Measurements from ENCODE around the gene GLI3.

The GLI3 gene

GRCh38 chr7:42168512-42168911 is 68.5 kb downstream of the GLI3 start:
- no peak for DNase-seq

DNA sequence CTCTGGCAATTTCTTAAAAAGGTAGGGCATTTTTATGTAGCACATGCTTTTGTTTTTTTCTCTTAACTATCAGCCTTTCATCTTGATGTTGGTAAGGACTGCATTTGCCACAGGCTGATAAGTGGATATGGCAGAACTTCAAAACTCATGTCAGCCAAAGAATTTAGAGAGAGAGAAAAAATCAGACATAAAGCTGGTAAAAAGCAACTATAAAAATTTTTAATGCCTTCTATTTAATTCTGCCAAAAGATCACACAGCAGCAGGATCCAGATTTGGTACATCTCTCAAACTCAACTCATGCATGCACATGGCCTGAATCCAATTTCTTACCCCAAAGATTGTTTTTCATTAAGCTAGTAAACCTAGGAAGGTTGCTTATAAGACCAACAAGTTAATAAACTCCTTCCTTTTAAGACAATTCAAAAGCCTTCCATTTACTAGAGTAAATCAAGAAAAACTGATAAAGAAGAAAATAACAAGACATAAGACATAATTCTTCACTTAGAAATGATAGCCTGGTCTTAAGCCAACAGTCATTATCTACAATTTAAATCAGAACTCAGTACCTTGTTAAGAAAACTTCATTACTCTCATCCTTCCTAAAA is 69.3 kb downstream of the GLI3 start:
- DNase-seq: no peak

DNA sequence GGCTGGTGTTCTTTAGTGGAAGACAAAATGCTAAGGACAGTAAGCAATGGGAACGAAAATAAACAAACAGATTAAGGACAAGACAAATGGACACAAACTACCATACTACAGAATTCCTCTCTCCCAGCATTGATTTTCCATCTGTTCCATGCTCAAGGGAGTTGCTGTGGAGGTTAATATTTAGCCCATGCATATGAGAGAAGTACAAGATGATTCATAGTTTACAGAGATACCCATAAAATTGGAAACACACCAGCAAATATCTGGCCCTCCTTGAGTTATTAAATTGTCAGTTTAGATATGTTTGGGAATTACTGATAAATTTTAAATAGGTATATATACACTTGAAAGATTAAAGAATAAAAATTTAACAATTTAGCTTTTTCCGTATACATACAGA is 69.8 kb downstream of the GLI3 start:
- no peak for DNase-seq

- no peak for DNase-seq
Measured at GRCh38 chr7:42164881-42165428, 72.1 kb downstream of the GLI3 start.

DNA sequence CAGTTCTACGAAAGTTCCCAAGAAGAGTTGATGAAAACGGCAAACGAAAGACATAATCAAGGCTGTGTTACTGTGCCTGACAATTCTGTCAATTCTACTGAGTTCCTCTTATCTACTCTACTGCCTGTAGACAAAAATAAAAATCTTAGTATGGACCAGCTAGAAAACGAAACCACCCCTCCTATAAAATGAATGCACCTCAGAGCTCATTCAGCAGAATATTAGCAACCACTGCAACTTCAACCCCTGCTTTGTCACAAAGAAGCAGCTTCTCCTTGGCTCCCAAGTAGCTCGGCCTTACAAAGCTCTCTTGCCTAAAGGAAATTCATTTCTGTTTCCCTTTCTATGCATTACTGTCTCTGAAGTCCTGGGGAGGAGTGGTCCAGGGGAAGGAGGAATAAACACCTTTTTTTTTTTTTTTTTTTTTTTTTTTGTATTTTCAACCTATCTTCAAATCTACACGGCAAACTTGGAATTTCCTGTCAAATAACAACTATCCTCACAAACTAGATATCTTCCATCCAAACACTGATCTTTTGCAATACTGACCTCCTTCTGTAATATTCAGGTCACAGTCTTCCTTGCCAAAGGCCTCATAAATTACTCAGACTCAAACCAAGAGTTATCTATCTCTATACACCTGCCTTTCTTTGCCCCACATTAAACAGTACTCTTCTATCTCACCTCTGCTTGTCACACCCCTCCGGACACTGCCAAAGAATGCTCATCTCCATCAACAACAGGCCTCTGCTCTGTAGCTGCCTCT is 74.3 kb downstream of the GLI3 start:
- DNase-seq: no peak

GRCh38 chr7:42161719-42162118 is 75.3 kb downstream of the GLI3 start:
- DNase-seq: no peak

DNA sequence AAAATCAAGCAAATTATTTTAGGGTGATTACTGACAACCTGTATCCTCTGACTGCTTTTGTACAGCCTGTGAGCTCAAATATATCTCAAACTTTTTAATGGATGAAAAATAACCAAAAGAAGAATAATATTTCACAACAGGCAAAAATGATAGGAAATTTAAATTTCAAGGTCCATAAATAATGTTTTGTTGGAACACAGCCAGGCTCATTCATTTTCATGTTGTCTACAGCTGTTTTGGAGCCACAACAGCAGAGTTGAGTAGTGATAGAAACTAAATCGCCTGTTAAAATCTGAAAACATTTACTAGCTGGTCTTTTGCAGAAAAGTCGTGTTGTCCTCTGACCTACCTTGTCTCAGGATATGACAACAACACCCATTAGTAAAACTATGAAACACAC is 75.9 kb downstream of the GLI3 start:
- DNase-seq: no peak

DNA sequence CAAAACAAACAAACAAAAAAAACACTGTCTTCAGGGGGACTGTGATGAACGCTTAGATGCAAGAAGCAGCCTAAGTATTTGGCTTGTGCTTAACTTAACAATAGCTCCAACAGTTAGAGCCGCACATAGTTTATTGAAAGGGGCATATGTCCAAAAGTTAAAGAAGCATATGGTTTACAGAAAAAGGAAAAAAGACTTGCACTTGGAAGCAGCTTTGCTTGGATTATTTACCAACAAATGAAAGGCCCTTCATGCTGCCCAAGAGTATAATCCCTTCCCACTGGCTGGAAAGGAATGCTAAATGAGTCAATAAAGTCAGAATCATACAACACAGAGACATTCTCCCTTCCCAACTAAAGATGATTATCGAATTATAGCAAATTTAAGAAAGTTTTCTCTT is 77.9 kb downstream of the GLI3 start:
- no peak for DNase-seq

DNA sequence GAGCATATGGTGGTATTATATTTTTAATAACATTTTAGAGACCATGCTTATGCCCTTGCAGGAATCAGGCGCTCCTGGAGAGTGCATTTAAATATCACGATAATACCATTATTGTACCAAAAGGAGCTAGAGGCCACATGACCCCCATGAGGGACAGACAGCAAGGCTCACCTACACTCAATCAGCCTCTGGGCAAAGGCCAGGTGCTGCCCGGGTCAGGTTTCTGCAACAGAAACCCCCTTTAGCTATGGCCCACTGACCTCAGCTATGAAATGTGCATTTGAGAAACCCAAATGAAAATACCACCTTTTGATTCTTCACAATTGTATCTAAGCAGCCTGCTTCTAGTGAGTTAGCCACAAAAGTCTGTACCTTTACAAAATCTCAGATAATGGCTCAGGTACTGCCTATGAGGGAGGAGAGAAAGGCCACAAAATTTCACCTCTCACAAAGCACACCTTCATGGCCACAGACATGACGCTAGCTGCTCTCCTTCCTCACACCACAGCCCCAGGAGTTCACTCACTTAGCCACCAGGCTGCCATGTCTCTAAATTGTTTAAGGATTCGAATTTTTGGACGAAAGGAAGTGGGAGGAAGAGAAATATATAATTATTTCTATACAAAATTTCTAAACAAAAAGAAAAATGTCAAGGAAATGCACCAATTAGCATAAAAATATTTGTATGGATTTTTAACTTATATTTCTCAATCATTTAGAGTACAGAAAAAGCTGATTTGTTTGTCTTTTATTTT is 79.9 kb downstream of the GLI3 start:
- no peak for DNase-seq

GRCh38 chr7:42156291-42156865 is 80.6 kb downstream of the GLI3 start:
- no peak for DNase-seq

DNA sequence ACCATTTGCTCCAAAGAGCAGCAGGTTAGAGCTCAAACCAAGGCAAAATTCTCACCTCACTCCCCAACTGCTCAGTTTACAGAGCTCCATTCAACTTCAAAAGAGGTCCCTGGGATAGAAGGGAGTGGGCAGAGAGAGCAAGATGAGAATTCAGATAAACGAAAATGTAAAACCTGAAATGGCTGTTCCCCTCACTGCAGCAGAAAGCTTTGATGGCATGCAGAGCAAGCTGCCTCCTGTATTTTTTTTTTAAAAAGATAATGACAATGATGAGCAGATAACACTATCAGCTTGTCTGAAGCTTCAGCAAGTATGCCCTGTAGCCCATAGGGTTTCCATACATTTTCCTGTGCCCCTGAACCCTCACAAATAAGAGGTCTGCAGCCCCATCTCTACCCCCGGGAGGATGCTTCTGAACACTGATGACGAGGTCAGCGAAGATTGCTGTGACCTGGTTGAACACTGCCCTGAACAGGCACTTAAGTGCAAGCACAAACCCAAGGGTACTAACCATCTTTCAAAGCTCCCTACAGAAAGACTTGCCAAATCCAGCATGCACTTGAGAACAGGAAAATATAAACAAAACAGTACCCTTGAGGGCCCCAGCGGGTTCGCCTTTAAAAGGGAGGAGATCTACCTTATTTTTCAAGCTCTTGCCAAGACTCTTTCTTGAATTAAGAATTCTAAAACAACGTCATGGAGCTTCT is 81.3 kb downstream of the GLI3 start:
- no peak for DNase-seq

GRCh38 chr7:42154173-42154572 is 82.8 kb downstream of the GLI3 start:
- DNase-seq: no peak

GRCh38 chr7:42152329-42153205 is 84.4 kb downstream of the GLI3 start:
- no peak for DNase-seq

DNA sequence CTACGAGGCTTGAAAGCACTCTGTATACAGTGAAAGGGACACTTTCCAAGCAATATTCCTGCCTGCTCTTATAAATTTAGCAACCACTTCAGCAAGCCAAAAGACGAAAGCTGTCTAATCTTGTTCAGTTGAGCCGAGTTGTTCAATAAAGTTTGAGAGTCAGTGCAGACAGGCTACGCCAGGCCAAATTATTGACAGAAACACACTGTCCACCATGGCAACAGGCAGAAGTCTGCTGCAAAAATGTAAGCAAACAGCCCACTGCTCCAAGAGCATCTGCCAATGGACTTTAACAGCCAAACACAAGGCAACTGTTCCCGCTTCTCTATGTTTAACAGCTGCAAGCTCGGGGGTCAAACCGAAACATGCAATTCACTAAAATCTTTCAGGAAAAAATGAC is 85.7 kb downstream of the GLI3 start:
- DNase-seq: no peak

- no peak for DNase-seq
Measured at GRCh38 chr7:42145539-42145938, 91.5 kb downstream of the GLI3 start.

DNA sequence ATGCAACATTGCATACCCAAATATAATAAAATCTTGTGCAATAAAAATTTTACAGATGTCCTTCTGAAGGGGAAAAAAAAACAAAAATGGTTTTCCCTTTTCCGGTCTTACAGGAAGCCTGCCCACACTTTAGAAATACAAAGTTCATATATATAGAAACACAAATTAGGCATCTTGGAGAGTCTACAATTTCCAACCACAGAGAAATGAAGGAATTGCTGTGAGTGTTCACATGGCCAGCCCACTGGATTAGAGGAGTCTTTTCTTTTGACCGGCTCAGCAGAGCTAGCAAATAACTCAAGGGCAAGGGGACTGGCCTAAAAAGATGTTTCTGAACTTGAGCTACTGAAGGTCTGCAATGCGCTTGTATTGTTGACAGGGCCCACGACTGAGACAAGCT is 92.4 kb downstream of the GLI3 start:
- no peak for DNase-seq

- DNase-seq: no peak
Measured at GRCh38 chr7:42143711-42144600, 93.1 kb downstream of the GLI3 start.

- DNase-seq: no peak
Measured at GRCh38 chr7:42142089-42142488, 94.9 kb downstream of the GLI3 start.

GRCh38 chr7:42139751-42140150 is 97.3 kb downstream of the GLI3 start:
- no peak for DNase-seq

- no peak for DNase-seq
Measured at GRCh38 chr7:42138691-42139090, 98.3 kb downstream of the GLI3 start.

DNA sequence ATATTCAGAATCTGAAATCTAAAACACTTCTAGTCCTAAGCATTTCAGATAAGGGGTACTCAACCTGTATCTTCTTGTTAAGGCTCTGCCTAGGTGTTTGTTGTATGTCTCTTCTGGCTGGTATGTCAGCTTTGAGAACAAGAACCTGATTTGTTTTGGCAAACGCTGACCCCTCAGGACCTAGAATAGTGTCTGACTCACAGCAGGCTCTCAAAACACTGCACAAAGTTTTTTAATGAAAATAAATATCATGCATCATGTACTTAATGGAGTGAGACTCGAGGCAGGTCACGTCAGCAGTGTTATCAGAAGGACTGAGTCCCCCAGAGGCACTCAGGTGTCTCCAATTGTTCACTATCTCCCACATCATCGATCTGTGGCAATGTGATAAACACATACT is 99.1 kb downstream of the GLI3 start:
- DNase-seq: no peak

All from suppressor macrophage treated with lipopolysaccharide for 4 hours (primary cell).